ENCODE measurements around the gene LPP. TPM values are rescaled to one million over a fixed set of nuclear protein-coding genes. Genes with fewer than 3 reads are reported as not detected.

Gene LPP
- total and polyA plus RNA-seq, 9 donors = 15.9 to 280 (median 134) TPM

GRCh38 chr3:188336178-188336577, 182.2 kb downstream of the LPP start:
- Histone ChIP-seq H3K9me3 (no peaks in the 10 kb centered on the region), H3K4me1 (ENCODE audit: insufficient read depth) (no peaks in the 10 kb centered on the region), H3K27ac (no peak overlapping the region), H3K4me3 (no peak overlapping the region), H3K36me3 (no peaks in the 10 kb centered on the region), H3K27me3 (no peaks in the 10 kb centered on the region)
- TF ChIP-seq POLR2A (IDR thresholded peaks at IDR 0.05) = no peak
- TF ChIP-seq EP300 (IDR thresholded peaks at IDR 0.05) = no peak
- no peak for TF ChIP-seq CTCF (IDR thresholded peaks at IDR 0.05)
- intact Hi-C loops (cut with DNase I) = no loop called here
- no peak for DNase-seq

GRCh38 chr3:188337232-188337631, 183.3 kb downstream of the LPP start:
- Histone ChIP-seq H3K4me1 (ENCODE audit: insufficient read depth) (peaks cover 2% of the 10 kb centered on the region), H3K36me3 (no peaks in the 10 kb centered on the region), H3K4me3 (no peak overlapping the region), H3K27ac (no peak overlapping the region), H3K27me3 (no peaks in the 10 kb centered on the region), H3K9me3 (no peaks in the 10 kb centered on the region)
- DNase-seq = no peak
- TF ChIP-seq EP300 (IDR thresholded peaks at IDR 0.05) (no peak), POLR2A (IDR thresholded peaks at IDR 0.05) (no peak), CTCF (IDR thresholded peaks at IDR 0.05) (no peak)
- WGBS, 3 donors = 94 to 100% (median 99%) methylated on average over 4 of the region's 4 CpGs
- intact Hi-C loops (cut with DNase I) = no loop called here

- Histone ChIP-seq H3K36me3 (no peaks in the 10 kb centered on the region), H3K9me3 (no peaks in the 10 kb centered on the region), H3K4me3 (no peak overlapping the region), H3K27me3 (no peaks in the 10 kb centered on the region), H3K4me1 (ENCODE audit: insufficient read depth) (peaks cover 3% of the 10 kb centered on the region), H3K27ac (no peak overlapping the region)
- TF ChIP-seq POLR2A (IDR thresholded peaks at IDR 0.05) (no peak), CTCF (IDR thresholded peaks at IDR 0.05) (no peak), EP300 (IDR thresholded peaks at IDR 0.05) (no peak)
- intact Hi-C loops (cut with DNase I) = no loop called here
- no peak for DNase-seq
These were observed 184.1 kb downstream of the LPP start for GRCh38 chr3:188338086-188338485.

GRCh38 chr3:188339410-188340295, 185.7 kb downstream of the LPP start:
- H3K36me3 ChIP-seq = no peaks in the 10 kb centered on the region
- H3K27me3 ChIP-seq = no peaks in the 10 kb centered on the region
- intact Hi-C loops (cut with DNase I) = loop anchor here in 1 of 4 donors (10.0 kb wide), 1 partner anchor 595 kb away; the partner anchor contains the start of gene BCL6
- TF ChIP-seq POLR2A (IDR thresholded peaks at IDR 0.05) (no peak), EP300 (IDR thresholded peaks at IDR 0.05) (no peak), CTCF (IDR thresholded peaks at IDR 0.05) (no peak)
- no peak overlapping the region for H3K4me3 ChIP-seq
- DNase-seq = no peak
- 90 to 94% (median 94%) methylated on average over 11 of the region's 11 CpGs for WGBS, 3 donors
- peaks cover 3% of the 10 kb centered on the region for H3K4me1 ChIP-seq (ENCODE audit: insufficient read depth)
- H3K9me3 ChIP-seq = no peaks in the 10 kb centered on the region
- H3K27ac ChIP-seq = no peak overlapping the region

All from ovary (tissue), 9 donors.